H9 (cell line): ENCODE data around the gene FAM78B. TPM values are rescaled to one million over a fixed set of nuclear protein-coding genes. Genes with fewer than 3 reads are reported as not detected.

Experiments used
- DNase-seq: peaks from one replicate; pipeline ENCODE4 v3.0.0-alpha.2; 2017
- H2AFZ ChIP-seq: one replicate; pipeline ENCODE4 v1.6.1; 2013; ENCODE audit warnings: mild to moderate bottlenecking, low read length, control low read depth, moderate library complexity
- H2AK5ac ChIP-seq: 2 replicates; pipeline ENCODE4 v1.6.1; 2013; ENCODE audit warnings: low read length, control low read depth, mixed read lengths; ENCODE audit not compliant: insufficient read length
- H2BK120ac ChIP-seq: one replicate; pipeline ENCODE4 v1.6.1; 2013; ENCODE audit warnings: low read depth, mild to moderate bottlenecking, low read length, control low read depth, inconsistent platforms; ENCODE audit not compliant: poor library complexity, severe bottlenecking
- H2BK12ac ChIP-seq: 2 replicates; pipeline ENCODE4 v1.6.1; 2013; ENCODE audit warnings: low read length, control low read depth, mixed read lengths, low read depth; ENCODE audit not compliant: insufficient read length
- H2BK15ac ChIP-seq: 2 replicates; pipeline ENCODE4 v1.6.1; 2013; ENCODE audit warnings: low read depth, low read length, control low read depth
- H2BK20ac ChIP-seq: one replicate; pipeline ENCODE4 v1.6.1; 2013; ENCODE audit warnings: low read depth, mild to moderate bottlenecking, low read length, control low read depth, inconsistent platforms; ENCODE audit not compliant: poor library complexity, severe bottlenecking
- H2BK5ac ChIP-seq: 2 replicates; pipeline ENCODE4 v1.6.1; 2013; ENCODE audit warnings: low read length, control low read depth, mixed read lengths; ENCODE audit not compliant: insufficient read length
- H3K14ac ChIP-seq: 2 replicates; pipeline ENCODE4 v1.6.1; 2013; ENCODE audit warnings: low read length, control low read depth; ENCODE audit not compliant: insufficient read depth
- H3K18ac ChIP-seq: 2 replicates; pipeline ENCODE4 v1.6.1; 2013; ENCODE audit warnings: low read depth, mild to moderate bottlenecking, mixed read lengths, low read length, control low read depth; ENCODE audit not compliant: insufficient read length
- H3K23ac ChIP-seq: 2 replicates; pipeline ENCODE4 v1.6.1; 2013; ENCODE audit warnings: low read length, control low read depth, mixed read lengths, low read depth; ENCODE audit not compliant: insufficient read length
- H3K23me2 ChIP-seq: 2 replicates; pipeline ENCODE4 v1.6.1; 2013; ENCODE audit warnings: low read depth, mild to moderate bottlenecking, mixed read lengths, low read length, control low read depth; ENCODE audit not compliant: insufficient read length, poor library complexity, severe bottlenecking
- H3K27ac ChIP-seq: 2 replicates; pipeline ENCODE4 v1.5.1; 2013; ENCODE audit warnings: low read length, control low read depth, mixed read lengths, low read depth; ENCODE audit not compliant: insufficient read length
- H3K27me3 ChIP-seq: 2 replicates; pipeline ENCODE4 v1.6.1; 2013; ENCODE audit warnings: low read length, control low read depth, inconsistent platforms; ENCODE audit not compliant: insufficient read depth
- H3K4ac ChIP-seq: 2 replicates; pipeline ENCODE4 v1.6.1; 2013; ENCODE audit warnings: low read depth, mild to moderate bottlenecking, control low read depth, inconsistent platforms, low read length, moderate library complexity
- H3K4me1 ChIP-seq: 2 replicates; pipeline ENCODE4 v1.6.1; 2013; ENCODE audit warnings: low read length, control low read depth, inconsistent platforms; ENCODE audit not compliant: insufficient read depth
- H3K4me2 ChIP-seq: 2 replicates; pipeline ENCODE4 v1.6.1; 2013; ENCODE audit warnings: low read length, control low read depth, mixed read lengths; ENCODE audit not compliant: insufficient read length, insufficient read depth
- H3K56ac ChIP-seq: 2 replicates; pipeline ENCODE4 v1.6.1; 2013; ENCODE audit warnings: low read depth, mild to moderate bottlenecking, mixed read lengths, low read length, control low read depth; ENCODE audit not compliant: insufficient read length
- H3K79me1 ChIP-seq: 2 replicates; pipeline ENCODE4 v1.6.1; 2013; ENCODE audit warnings: low read depth, mild to moderate bottlenecking, moderate library complexity, low read length, control low read depth, inconsistent platforms; ENCODE audit not compliant: insufficient read depth, poor library complexity, severe bottlenecking
- H3K79me2 ChIP-seq: 2 replicates; pipeline ENCODE4 v1.6.1; 2013; ENCODE audit warnings: low read length, control low read depth, inconsistent platforms; ENCODE audit not compliant: insufficient read depth
- H3K9ac ChIP-seq: 2 replicates; pipeline ENCODE4 v1.6.1; 2013; ENCODE audit warnings: low read length, control low read depth, mixed read lengths; ENCODE audit not compliant: insufficient read length; ENCODE audit errors: extremely low read depth
- H3K9me3 ChIP-seq: one replicate; pipeline ENCODE4 v1.6.1; 2013; ENCODE audit warnings: low read depth, low read length, inconsistent platforms; ENCODE audit not compliant: control insufficient read depth
- H3T11ph ChIP-seq: one replicate; pipeline ENCODE4 v1.6.1; 2013; ENCODE audit warnings: mild to moderate bottlenecking, low read length, control low read depth, inconsistent platforms
- H4K20me1 ChIP-seq: one replicate; pipeline ENCODE4 v1.6.1; 2013; ENCODE audit not compliant: control insufficient read depth, insufficient read length, insufficient read depth
- H4K5ac ChIP-seq: 2 replicates; pipeline ENCODE4 v1.6.1; 2013; ENCODE audit warnings: low read depth, mild to moderate bottlenecking, mixed read lengths, low read length, control low read depth; ENCODE audit not compliant: insufficient read length
- H4K8ac ChIP-seq: replicated peaks from 2 replicates; pipeline ENCODE4 v1.6.1; 2013; ENCODE audit warnings: low read length, control low read depth, mixed read lengths, low read depth; ENCODE audit not compliant: insufficient read length
- H4K91ac ChIP-seq: 2 replicates; pipeline ENCODE4 v1.6.1; 2013; ENCODE audit warnings: low read depth, mild to moderate bottlenecking, moderate library complexity, mixed read lengths, low read length, control low read depth; ENCODE audit not compliant: insufficient read length
- H3K27ac Mint-ChIP-seq, 3 experiments: 2 replicates in 2 of 3; 3 replicates in 1 of 3; pipeline ENCODE4 v1.8.0; 2020 to 2021; ENCODE audit warnings: mixed read lengths in 3 of 3, mild to moderate bottlenecking in 1 of 3, moderate library complexity in 1 of 3
- H3K27me3 Mint-ChIP-seq: 2 replicates; pipeline ENCODE4 v1.8.0; 2021; ENCODE audit warnings: low read depth, mild to moderate bottlenecking, moderate library complexity, mixed read lengths
- H3K36me3 Mint-ChIP-seq, 3 experiments: 2 replicates in 2 of 3; 3 replicates in 1 of 3; pipeline ENCODE4 v1.8.0; 2020 to 2021; ENCODE audit warnings: low read depth in 3 of 3, mixed read lengths in 3 of 3; ENCODE audit not compliant: insufficient read depth in 1 of 3
- H3K4me1 Mint-ChIP-seq, 2 experiments: 2 replicates each; pipeline ENCODE4 v1.8.0; 2020; ENCODE audit warnings: mixed read lengths in 2 of 2
- H3K4me3 Mint-ChIP-seq, 2 experiments: 2 replicates in 1 of 2; 3 replicates in 1 of 2; pipeline ENCODE4 v1.8.0; 2020 to 2021; ENCODE audit warnings: mild to moderate bottlenecking in 2 of 2, mixed read lengths in 2 of 2, moderate library complexity in 1 of 2
- H3K9me3 Mint-ChIP-seq, 2 experiments: 2 replicates in 1 of 2; 3 replicates in 1 of 2; pipeline ENCODE4 v1.8.0; 2020; ENCODE audit warnings: mild to moderate bottlenecking in 2 of 2, mixed read lengths in 2 of 2, moderate library complexity in 1 of 2
- WGBS: extraction: QIAGEN DNeasy Blood & Tissue Kit; methylation state at CpG from one replicate; pipeline ENCODE4 v1.1.7; 2013; ENCODE audit warnings: missing lambda C conversion rate, low lambda C conversion rate, mixed read lengths; ENCODE audit not compliant: insufficient read length; ENCODE audit errors: extremely low coverage; 5-methylcytosine and 5-hydroxymethylcytosine counted together
- total RNA-seq: library from RNA; stranded (reverse); gene quantifications from 2 replicates; pipeline ENCODE4 v1.2.1, GENCODE V29; 2021
- TF ChIP-seq, protein P1 (sequence below): fragments of 200-600 bp; sonication (generic); conservative IDR thresholded peaks from 3 replicates; pipeline ENCODE4 v1.8.0; 2021; ENCODE audit warnings: antibody characterized with exemption, mild to moderate bottlenecking

Gene FAM78B
- total RNA-seq, 1 experiment from 2014 or later: 2.3 TPM

DNA sequence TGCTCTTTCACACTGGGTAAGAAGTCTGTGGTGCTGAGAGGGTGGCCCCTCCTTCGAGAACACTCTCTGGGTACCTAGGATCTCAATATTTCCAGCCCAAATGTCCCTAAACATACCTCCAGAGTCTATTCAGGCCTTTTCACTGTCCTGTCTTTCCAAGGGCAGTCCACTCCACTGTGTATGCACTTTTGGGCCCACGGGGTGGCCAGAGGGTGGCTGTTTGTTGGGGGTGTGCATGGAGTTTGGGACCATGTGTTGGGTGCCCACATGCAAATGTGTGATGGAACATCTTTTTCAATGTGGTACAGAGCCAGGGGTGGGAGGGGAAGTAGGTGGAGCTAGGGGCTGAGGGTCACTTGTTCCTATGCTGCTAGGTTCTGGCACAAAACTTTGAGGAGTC lies 87.5 kb downstream of the FAM78B start:
- TF ChIP-seq, protein P1, sequence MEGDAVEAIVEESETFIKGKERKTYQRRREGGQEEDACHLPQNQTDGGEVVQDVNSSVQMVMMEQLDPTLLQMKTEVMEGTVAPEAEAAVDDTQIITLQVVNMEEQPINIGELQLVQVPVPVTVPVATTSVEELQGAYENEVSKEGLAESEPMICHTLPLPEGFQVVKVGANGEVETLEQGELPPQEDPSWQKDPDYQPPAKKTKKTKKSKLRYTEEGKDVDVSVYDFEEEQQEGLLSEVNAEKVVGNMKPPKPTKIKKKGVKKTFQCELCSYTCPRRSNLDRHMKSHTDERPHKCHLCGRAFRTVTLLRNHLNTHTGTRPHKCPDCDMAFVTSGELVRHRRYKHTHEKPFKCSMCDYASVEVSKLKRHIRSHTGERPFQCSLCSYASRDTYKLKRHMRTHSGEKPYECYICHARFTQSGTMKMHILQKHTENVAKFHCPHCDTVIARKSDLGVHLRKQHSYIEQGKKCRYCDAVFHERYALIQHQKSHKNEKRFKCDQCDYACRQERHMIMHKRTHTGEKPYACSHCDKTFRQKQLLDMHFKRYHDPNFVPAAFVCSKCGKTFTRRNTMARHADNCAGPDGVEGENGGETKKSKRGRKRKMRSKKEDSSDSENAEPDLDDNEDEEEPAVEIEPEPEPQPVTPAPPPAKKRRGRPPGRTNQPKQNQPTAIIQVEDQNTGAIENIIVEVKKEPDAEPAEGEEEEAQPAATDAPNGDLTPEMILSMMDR: no peak
- Histone ChIP-seq H3K23me2 (no peaks in the 10 kb centered on the region), H2AK5ac (no peak overlapping the region), H4K91ac (no peak overlapping the region), H2AFZ (no peak overlapping the region), H3K4me1 (no peaks in the 10 kb centered on the region), H3K4ac (no peak overlapping the region), H4K20me1 (no peaks in the 10 kb centered on the region), H2BK120ac (no peak overlapping the region), H2BK15ac (no peak overlapping the region), H3K27me3 (no peaks in the 10 kb centered on the region), H3K27ac (no peak overlapping the region), H2BK12ac (no peak overlapping the region), H3K4me2 (no peak overlapping the region), H3T11ph (no peak overlapping the region), H3K14ac (no peak overlapping the region), H3K79me2 (no peaks in the 10 kb centered on the region), H3K79me1 (no peaks in the 10 kb centered on the region), H4K8ac (no peak overlapping the region), H4K5ac (no peak overlapping the region), H2BK20ac (no peak overlapping the region), H2BK5ac (no peak overlapping the region), H3K18ac (no peak overlapping the region), H3K9ac (no peak overlapping the region), H3K9me3 (no peaks in the 10 kb centered on the region), H3K23ac (no peak overlapping the region), H3K56ac (no peak overlapping the region)
- Mint-ChIP-seq H3K27me3 (no peaks in the 10 kb centered on the region; the same call in 1 of the 2 replicates), H3K36me3 (no peaks in the 10 kb centered on the region), H3K4me1 (peaks cover 2% of the 10 kb centered on the region in 2 experiments; a peak in 2 of 4 replicates), H3K27ac (no peak overlapping the region), H3K9me3 (no peaks in the 10 kb centered on the region; a peak in 1 of 5 replicates), H3K4me3 (no peak overlapping the region)
- no peak for DNase-seq
- WGBS: no CpG with 5 or more reads among the region's 2 CpGs
